GM19468 (cell line): Measurements from ENCODE around the gene PRKD2.
"Not testable (repeated sequence)": the region's sequence is repeated elsewhere in the genome, so short reads cannot be mapped to it uniquely, and the experiment has no call there.

Experiments used
- ATAC-seq: cut with Tn5 transposase; IDR thresholded peaks from one replicate; pipeline ENCODE4 v1.9.1; 2021; ENCODE audit warnings: mild to moderate bottlenecking, moderate library complexity, moderate number of reproducible peaks; ENCODE audit not compliant: unreplicated experiment; ENCODE audit errors: extremely low read depth

Gene PRKD2

DNA sequence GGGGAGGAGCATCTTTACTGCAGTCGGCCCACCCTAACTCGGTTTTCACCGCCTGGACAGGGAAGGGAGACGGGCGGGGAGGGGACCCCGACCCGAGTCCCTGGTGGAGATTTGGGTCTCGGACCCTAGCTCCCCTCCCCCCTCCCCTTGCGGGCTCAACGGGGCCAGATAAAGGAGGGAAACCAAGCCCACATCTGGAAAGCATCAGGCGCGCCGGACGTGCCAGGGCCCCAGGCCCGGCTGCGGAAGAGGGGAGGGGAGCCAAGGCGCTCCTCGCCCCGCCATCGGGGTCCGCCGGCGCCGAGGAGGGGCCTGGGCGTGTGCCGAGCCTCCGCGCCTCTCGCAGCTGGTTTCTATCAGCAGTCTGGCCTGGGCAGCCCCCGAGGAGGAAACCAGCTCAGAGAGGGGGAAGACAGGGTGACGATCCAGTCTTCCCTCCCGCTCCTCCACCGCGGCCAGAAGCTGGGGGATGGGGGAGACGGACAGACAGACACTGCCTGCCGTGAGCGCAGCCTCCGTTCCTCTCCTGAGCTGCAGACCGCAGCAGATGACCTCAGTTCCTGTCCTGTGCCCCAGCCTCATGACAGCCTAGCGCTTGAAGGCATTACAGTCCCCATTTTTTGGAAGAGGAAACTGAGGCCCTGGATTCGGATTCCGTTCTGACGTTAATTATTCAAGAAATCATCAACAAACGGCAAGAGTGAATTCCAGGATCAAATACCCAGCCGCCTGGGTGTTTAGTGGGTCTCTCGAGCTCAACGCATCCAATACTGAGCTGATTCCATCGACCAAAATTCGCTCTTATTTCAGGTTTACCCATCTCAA, 77.3 kb downstream of the PRKD2 start:
- ATAC-seq: no peak

- ATAC-seq: no peak
Measured at GRCh38 chr19:46637224-46637623, 79.7 kb downstream of the PRKD2 start.

DNA sequence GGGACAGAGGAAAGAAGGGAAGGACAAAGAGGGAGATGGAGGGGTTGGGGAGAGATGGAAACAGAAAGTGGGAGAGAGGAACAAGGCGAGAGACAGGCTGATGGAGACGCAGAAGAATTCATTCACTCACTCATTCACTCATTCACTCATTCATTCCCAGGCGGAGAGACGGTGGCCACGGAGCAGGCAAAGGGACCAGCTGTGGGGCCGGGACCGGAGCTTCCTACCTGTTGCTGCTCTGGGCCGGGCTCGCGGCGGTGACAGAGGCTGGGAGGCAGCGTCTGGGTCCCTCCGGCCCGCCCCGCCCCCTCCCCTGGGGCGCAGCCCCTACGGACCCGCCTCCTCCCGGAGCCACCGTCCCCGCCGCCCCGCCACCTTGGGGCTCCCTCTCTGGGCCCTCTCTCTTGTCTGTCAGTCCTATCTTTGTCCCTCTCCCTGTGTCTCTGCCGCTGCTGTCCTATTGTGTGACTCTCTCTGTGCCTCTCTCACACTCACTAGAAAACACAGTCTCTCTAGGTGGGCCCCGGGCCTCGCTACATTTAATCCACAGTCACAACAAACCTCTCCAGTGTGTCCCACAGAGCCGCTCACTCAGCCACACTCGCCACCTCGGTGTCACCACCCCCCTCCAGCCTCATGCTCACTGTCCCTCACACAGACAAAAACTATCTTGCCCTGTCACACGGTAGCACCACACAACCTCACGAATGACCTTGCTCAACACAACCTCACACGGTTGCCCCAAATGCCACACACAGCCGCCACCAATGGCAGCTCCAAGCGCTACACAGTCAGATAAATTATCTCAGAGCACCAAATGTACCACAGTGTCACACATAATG, 80.8 kb downstream of the PRKD2 start, which contains the start of gene GNG8:
Gene GNG8 (minus strand): TSS at position 283 of the 842 bp plus-strand sequence. CDS start 1,520 bp downstream, outside the sequence.
- no peak for ATAC-seq

DNA sequence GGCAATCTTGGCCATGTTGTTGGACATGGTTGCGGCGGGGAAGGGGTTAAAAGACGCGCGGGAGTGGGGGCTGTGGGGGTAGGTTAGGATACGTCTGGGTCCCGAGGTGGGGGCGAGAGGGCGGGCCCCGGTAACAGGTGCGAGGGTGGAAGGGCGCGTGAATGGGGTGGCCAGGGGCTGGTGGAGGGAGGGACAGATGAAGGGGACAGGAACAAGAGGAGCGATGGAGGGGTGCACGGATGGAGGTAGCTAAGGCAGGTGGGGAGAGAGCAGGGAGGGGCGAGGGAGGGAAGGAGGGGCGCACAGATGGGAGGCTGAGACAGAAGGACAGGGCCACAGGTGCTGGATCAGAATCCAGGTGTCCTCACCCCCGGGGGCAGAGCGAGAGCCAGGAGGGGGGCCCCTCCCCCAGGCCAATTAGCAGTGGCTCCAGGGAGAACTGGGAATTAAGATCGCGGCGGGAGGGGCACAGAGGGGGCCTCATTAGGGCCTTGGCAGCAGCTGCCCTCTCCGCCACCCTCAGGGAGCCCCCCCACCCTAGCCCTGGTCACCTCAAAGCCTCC, 82.2 kb downstream of the PRKD2 start:
- ATAC-seq: no peak

GRCh38 chr19:46634045-46634655, 82.8 kb downstream of the PRKD2 start:
- ATAC-seq: no peak

GRCh38 chr19:46633130-46633529, 83.8 kb downstream of the PRKD2 start:
- ATAC-seq: no peak

DNA sequence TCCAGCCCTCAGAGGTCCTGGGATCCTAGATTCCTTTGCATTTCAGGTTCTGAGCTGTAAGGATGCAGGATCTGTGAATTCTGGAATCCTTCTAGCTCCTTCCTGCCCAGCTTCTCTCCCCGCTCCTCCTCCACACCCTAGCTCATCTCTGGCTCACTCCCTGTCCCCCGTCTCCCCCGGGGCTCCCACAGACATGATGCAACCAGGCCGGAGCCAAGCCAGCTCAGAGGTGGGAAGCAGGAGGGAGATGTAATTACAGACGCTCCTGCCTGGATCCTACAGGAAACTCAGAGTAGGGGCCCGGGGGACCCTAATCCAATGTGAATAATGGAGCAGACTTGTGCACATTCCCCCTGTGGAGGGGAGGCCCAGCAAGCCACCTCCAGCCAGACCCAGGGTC, 85.4 kb downstream of the PRKD2 start:
- ATAC-seq: no peak

GRCh38 chr19:46630586-46631205, 86.2 kb downstream of the PRKD2 start:
- no peak for ATAC-seq

DNA sequence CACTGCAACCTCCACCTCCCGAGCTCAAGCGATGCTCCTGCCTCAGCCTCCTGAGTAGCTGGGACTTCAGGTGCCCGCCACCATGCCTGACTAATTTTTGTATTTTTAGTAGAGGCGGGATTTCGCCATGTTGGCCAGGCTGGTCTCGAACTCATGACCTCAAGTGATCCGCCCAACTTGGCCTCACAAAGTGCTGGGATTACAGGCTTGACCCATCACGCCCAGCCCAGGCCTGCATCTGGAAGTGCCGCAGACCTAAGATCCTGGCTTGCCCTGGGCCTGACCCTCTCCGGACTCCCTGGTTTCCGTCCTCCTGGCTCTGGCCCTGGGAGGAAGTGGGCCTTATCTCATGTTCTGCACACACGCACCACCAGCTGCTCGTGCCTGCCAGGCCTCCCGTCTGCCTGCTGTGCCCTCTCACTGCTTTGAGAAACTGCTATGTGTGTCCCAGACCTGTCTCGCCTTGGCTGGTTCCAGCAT, 87.3 kb downstream of the PRKD2 start:
- no peak for ATAC-seq

- not testable (repeated sequence) for ATAC-seq
Measured at GRCh38 chr19:46628970-46629369, 87.9 kb downstream of the PRKD2 start.

- ATAC-seq: no peak
Measured at GRCh38 chr19:46626446-46626845, 90.5 kb downstream of the PRKD2 start.

GRCh38 chr19:46625731-46626130, 91.2 kb downstream of the PRKD2 start:
- ATAC-seq: no peak

DNA sequence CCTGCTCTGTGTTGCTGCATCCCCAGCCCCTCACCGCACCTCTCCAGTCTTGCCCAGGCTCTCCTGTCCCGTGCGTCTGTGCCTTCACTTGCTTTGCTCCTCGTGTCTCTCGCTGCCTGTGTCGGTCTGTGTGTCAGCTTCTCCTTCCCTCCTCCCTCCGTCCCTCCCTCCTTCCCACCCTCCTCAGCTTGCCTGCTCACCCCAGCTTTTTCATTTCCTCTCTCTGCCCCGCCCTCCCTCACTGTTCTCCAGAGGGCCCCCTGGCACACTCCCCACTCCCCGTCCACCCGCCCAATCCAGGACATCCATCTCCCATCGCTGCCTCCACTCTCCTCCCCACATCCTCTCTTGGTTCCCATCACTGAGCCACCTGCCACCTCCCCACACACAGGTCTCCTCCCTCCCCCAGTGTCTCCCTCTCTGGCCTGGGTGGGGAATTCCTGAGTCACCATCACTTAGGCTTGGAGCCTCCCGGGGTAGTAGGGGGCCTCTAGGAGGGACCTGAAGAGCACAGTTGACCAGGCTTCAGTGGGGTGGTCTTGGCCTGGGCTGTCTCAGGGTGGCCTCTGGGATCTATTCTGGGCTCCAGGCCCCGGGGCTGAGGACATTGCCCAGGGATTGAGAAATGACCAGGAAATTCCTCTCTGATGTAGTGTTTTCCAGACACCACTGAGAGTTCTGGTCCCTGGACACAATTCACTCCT, 91.8 kb downstream of the PRKD2 start, which contains the start of gene PTGIR:
Gene PTGIR (minus strand): TSS at position 132 of the 704 bp plus-strand sequence. CDS start 864 bp downstream, outside the sequence.
- no peak for ATAC-seq
